ENCODE data around the gene SLBP. TPM values are rescaled to one million over a fixed set of nuclear protein-coding genes. Genes with fewer than 3 reads are reported as not detected.

The SLBP gene
- total RNA-seq, 1 donor from 2014 or later = 54.3 TPM

DNA sequence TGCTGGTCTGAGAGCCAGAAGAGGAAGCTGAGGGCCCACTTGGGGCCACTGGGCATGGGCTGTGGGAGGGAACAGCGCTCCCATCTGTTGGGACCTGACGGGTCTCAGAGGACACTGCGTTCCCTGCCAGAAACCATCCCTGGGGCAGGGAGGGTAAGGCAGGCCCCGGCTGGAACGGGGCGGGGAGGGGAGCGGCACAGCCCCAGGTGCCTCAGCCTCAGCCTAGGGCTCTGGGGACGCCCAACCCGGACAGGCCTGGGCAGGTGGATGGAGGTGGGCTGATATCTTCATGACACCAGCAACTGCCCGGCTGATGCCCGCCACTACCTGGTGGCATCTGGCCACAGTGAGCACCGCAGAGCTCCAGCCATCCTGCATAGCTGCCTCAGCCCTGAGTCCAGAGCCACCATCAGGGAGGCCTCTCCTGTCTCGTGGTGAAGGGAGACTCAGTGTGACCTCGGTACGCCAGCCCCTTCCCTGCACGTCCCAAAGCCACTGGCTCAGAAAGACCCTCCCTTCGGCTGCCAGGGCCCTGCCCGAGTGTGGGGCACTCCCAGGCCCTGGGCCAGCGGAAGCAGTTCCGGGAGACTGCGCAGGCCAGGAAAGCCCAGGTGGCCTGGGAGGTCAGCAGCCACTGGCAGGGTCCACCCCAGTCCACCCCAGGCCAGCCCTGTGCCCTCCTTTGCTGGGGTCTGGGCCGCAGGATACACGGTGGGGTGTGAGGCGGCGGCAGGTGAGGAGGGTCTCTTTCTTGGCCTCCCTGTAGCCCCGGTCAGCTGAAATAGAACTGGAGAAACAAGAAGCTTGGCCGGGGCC, 46.4 kb upstream of the SLBP start:
- no peaks in the 10 kb centered on the region for H3K36me3 Mint-ChIP-seq (ENCODE audit: insufficient read depth)

DNA sequence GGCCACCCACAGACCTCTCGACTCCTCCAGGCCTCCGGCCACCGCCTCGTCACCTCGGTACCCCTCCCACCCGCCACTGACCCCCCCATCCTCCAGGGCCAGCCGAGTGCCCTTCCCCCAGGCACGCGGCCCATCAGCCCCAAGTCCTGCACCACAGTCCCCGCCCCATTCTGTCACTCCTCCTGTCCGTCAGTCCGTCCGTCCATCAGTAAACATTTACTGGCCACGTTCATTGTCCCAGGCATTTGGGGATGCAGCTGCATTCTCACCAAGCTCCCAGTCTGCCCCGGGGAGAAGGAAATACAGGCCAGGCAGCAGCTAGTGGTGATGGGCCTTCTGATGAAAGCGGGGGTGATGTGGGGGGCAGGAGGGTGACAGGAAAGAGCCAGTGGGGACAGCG, 45.7 kb upstream of the SLBP start:
- Mint-ChIP-seq H3K36me3 (ENCODE audit: insufficient read depth) (no peaks in the 10 kb centered on the region), H3K27me3 (no peaks in the 10 kb centered on the region), H3K9me3 (ENCODE audit: low read depth) (no peaks in the 10 kb centered on the region), H3K27ac (no peak overlapping the region), H3K4me3 (ENCODE audit: low read depth) (no peak overlapping the region), H3K4me1 (ENCODE audit: low read depth) (peaks cover 7% of the 10 kb centered on the region)
- TF ChIP-seq, protein P1, sequence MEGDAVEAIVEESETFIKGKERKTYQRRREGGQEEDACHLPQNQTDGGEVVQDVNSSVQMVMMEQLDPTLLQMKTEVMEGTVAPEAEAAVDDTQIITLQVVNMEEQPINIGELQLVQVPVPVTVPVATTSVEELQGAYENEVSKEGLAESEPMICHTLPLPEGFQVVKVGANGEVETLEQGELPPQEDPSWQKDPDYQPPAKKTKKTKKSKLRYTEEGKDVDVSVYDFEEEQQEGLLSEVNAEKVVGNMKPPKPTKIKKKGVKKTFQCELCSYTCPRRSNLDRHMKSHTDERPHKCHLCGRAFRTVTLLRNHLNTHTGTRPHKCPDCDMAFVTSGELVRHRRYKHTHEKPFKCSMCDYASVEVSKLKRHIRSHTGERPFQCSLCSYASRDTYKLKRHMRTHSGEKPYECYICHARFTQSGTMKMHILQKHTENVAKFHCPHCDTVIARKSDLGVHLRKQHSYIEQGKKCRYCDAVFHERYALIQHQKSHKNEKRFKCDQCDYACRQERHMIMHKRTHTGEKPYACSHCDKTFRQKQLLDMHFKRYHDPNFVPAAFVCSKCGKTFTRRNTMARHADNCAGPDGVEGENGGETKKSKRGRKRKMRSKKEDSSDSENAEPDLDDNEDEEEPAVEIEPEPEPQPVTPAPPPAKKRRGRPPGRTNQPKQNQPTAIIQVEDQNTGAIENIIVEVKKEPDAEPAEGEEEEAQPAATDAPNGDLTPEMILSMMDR (IDR thresholded peaks at IDR 0.05; ENCODE audit: unreplicated experiment) = no peak
- no peak for DNase-seq (ENCODE audit: low spot score, unreplicated experiment)

More for the DNA sequence above, 46.4 kb upstream of the SLBP start:
- H3K4me1 Mint-ChIP-seq (ENCODE audit: low read depth) = peaks cover 7% of the 10 kb centered on the region
- TF ChIP-seq, protein P1 (IDR thresholded peaks at IDR 0.05; ENCODE audit: unreplicated experiment) = no peak
- no peak overlapping the region for H3K27ac Mint-ChIP-seq
- no peak for DNase-seq (ENCODE audit: low spot score, unreplicated experiment)
- no peaks in the 10 kb centered on the region for H3K27me3 Mint-ChIP-seq
- no peak overlapping the region for H3K4me3 Mint-ChIP-seq (ENCODE audit: low read depth)
- no peaks in the 10 kb centered on the region for H3K9me3 Mint-ChIP-seq (ENCODE audit: low read depth)

DNA sequence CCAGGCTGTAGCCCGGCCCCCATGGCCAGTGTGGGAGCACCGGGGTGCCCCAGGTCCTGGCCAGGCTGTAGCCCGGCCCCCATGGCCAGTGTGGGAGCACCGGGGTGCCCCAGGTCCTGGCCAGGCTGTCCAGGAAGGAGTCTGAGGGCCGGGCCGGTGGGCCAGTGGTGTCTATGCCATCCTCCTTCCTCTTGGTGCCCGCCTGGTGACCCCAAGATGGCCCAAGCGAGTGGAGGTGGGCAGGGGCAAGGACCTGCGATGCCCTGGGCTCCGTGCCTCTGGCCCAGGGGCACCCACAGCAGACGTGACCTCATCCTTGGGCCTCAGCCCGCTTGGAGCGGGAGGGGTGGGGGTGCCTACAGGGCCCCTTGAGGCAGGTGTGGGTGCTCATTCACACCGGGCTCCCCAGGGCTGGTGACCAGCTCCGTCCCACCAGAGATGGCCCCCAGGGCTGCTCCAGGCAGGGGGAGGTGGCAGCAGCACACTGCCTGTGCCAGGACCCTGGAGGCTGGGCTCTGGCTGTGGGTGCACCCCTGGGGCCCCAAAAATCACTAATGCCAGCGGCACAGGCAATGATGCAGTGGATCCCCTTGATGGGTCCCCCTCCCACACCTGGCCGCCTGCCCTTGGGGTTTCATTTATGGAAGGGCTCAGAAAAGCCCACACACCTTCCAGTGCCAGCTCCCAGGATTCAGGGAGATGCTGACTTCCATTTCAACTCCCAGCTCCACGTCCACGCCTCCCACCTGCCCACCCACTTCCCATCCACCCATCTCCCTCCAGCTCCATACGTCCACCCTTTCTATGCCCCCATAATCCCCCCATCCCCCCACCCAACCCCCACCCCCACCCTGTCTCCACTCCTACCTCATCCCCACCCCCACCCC, 45.0 kb upstream of the SLBP start:
- DNase-seq (ENCODE audit: low spot score, unreplicated experiment) = no peak
- no peaks in the 10 kb centered on the region for H3K9me3 Mint-ChIP-seq (ENCODE audit: low read depth)
- no peaks in the 10 kb centered on the region for H3K36me3 Mint-ChIP-seq (ENCODE audit: insufficient read depth)
- H3K27me3 Mint-ChIP-seq = no peaks in the 10 kb centered on the region
- no peak overlapping the region for H3K4me3 Mint-ChIP-seq (ENCODE audit: low read depth)
- peaks cover 6% of the 10 kb centered on the region for H3K4me1 Mint-ChIP-seq (ENCODE audit: low read depth)
- TF ChIP-seq, protein P1 (IDR thresholded peaks at IDR 0.05; ENCODE audit: unreplicated experiment) = no peak
- no peak overlapping the region for H3K27ac Mint-ChIP-seq

DNA sequence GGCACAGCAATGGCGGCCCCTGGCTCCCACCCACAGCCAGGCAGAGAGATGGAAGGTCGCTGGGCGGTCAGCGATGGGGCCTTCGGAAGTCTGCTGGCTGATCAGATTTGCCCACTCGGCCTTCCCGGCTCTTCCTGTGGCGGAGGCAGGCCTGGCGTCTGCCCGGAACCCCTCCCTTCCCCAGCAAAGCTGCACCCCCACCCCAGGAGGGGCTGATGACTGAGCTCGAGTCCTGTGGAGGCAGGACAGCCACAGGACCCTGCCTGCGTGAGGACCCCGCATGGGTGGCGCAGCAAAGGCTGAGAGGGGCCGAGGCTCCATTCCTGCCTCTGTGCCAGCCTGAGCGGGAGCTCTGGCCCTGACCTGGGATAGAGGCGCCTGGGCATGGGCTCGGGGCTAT, 44.0 kb upstream of the SLBP start:
- Mint-ChIP-seq H3K4me1 (ENCODE audit: low read depth) (peaks cover 6% of the 10 kb centered on the region), H3K4me3 (ENCODE audit: low read depth) (no peak overlapping the region), H3K27me3 (no peaks in the 10 kb centered on the region), H3K27ac (no peak overlapping the region), H3K9me3 (ENCODE audit: low read depth) (no peaks in the 10 kb centered on the region), H3K36me3 (ENCODE audit: insufficient read depth) (no peaks in the 10 kb centered on the region)
- no peak for DNase-seq (ENCODE audit: low spot score, unreplicated experiment)
- TF ChIP-seq, protein P1 (IDR thresholded peaks at IDR 0.05; ENCODE audit: unreplicated experiment) = no peak

DNA sequence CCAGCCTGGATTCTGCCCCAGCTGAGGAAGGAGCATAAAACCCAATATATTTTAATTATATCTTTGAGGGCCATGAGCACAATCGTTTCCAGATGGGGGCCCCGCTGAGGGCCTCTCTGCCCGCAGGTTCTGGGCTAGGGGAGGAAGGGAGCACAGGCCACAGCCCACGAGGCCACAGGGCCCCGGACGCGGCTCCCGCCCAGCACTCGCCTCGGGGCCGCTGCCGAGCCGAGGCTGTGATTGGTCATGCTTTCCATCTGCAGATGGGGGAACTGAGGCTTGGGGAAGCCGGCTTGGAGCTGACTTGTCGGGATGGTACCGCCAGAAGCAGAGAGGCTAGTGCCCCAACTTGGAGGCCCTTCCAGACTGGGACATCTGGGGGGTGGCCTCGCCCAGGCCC, 43.2 kb upstream of the SLBP start:
- H3K4me3 Mint-ChIP-seq (ENCODE audit: low read depth) = no peak overlapping the region
- no peaks in the 10 kb centered on the region for H3K27me3 Mint-ChIP-seq
- no peaks in the 10 kb centered on the region for H3K36me3 Mint-ChIP-seq (ENCODE audit: insufficient read depth)
- H3K4me1 Mint-ChIP-seq (ENCODE audit: low read depth) = peaks cover 6% of the 10 kb centered on the region
- TF ChIP-seq, protein P1 (IDR thresholded peaks at IDR 0.05; ENCODE audit: unreplicated experiment) = no peak
- H3K9me3 Mint-ChIP-seq (ENCODE audit: low read depth) = no peaks in the 10 kb centered on the region
- H3K27ac Mint-ChIP-seq = no peak overlapping the region
- no peak for DNase-seq (ENCODE audit: low spot score, unreplicated experiment)
